ENCODE results near the gene STUM. TPM values are rescaled to one million over a fixed set of nuclear protein-coding genes. Genes with fewer than 3 reads are reported as not detected.
"Not testable (repeated sequence)": the region's sequence is repeated elsewhere in the genome, so short reads cannot be mapped to it uniquely, and the experiment has no call there.

STUM gene
- total and polyA plus RNA-seq, 2 experiments from 2014 or later, result 0.71 to 7.6 TPM

GRCh38 chr1:226590614-226591013 lies 42.0 kb downstream of the STUM start:
- Histone ChIP-seq H3K9me3 (ENCODE audit: low read depth) (no peaks in the 10 kb centered on the region), H3K4me1 (ENCODE audit: low read depth) (peaks cover 7% of the 10 kb centered on the region), H3K36me3 (no peaks in the 10 kb centered on the region), H3K4me3 (no peak overlapping the region), H3K27ac (no peak overlapping the region), H3K27me3 (no peaks in the 10 kb centered on the region)
- DNase-seq (ENCODE audit: low read depth in 1 of 2, low spot score in 1 of 2), result no peak
- TF ChIP-seq CTCF (IDR thresholded peaks at IDR 0.05; ENCODE audit: low read depth, low read length), result no peak

- no peak overlapping the region for H3K4me3 ChIP-seq
- no peaks in the 10 kb centered on the region for H3K27me3 ChIP-seq
- no peak overlapping the region for H3K27ac ChIP-seq
- H3K9me3 ChIP-seq (ENCODE audit: low read depth), result no peaks in the 10 kb centered on the region
- no peak for DNase-seq (ENCODE audit: low read depth in 1 of 2, low spot score in 1 of 2)
- no peak for TF ChIP-seq CTCF (IDR thresholded peaks at IDR 0.05; ENCODE audit: low read depth, low read length)
- H3K4me1 ChIP-seq (ENCODE audit: low read depth), result peaks cover 7% of the 10 kb centered on the region
- no peaks in the 10 kb centered on the region for H3K36me3 ChIP-seq
These were observed 45.0 kb downstream of the STUM start for GRCh38 chr1:226593541-226593940.

DNA sequence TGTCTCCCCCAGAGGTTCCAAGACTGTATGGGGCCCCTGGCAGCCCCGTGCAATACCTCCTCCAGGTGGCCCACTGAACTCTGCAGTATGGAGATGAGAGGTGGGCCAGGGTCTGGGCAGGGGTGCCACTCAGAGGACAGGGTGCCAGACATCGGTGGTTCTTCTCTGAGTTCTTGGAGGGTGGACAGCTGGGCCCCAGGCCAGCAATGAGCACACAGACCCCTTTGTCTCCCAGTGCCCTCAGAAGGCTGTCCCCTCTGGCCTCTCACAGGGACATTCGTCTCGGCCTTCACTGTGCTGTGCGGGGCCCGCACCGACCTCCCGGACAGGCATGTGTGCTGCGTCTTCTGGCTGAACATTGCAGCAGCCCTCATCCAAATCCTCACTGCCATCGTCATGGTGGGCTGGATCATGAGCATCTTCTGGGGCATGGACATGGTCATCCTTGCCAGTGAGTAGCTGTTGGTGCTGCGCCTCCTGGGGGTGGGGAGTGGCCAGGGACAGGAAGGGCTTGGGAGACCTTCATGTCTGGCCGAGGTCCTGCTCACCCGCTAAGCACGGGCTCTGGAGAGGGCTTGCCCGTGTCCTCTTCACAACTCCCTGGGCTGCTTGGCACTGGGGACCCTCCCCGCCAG lies 48.1 kb downstream of the STUM start:
- Histone ChIP-seq H3K4me3 (no peak overlapping the region), H3K36me3 (no peaks in the 10 kb centered on the region), H3K4me1 (ENCODE audit: low read depth) (no peaks in the 10 kb centered on the region), H3K27ac (no peak overlapping the region), H3K27me3 (no peaks in the 10 kb centered on the region), H3K9me3 (ENCODE audit: low read depth) (no peaks in the 10 kb centered on the region)
- DNase-seq (ENCODE audit: low read depth in 1 of 2, low spot score in 1 of 2), result no peak
- no peak for TF ChIP-seq CTCF (IDR thresholded peaks at IDR 0.05; ENCODE audit: low read depth, low read length)

- H3K36me3 ChIP-seq, result no peaks in the 10 kb centered on the region
- no peak for DNase-seq (ENCODE audit: low read depth in 1 of 2, low spot score in 1 of 2)
- no peak for TF ChIP-seq CTCF (IDR thresholded peaks at IDR 0.05; ENCODE audit: low read depth, low read length)
- H3K9me3 ChIP-seq (ENCODE audit: low read depth), result no peaks in the 10 kb centered on the region
- peaks cover 5% of the 10 kb centered on the region for H3K4me1 ChIP-seq (ENCODE audit: low read depth)
- no peak overlapping the region for H3K4me3 ChIP-seq
- no peaks in the 10 kb centered on the region for H3K27me3 ChIP-seq
- no peak overlapping the region for H3K27ac ChIP-seq
These were observed 49.3 kb downstream of the STUM start for GRCh38 chr1:226597616-226598454.

DNA sequence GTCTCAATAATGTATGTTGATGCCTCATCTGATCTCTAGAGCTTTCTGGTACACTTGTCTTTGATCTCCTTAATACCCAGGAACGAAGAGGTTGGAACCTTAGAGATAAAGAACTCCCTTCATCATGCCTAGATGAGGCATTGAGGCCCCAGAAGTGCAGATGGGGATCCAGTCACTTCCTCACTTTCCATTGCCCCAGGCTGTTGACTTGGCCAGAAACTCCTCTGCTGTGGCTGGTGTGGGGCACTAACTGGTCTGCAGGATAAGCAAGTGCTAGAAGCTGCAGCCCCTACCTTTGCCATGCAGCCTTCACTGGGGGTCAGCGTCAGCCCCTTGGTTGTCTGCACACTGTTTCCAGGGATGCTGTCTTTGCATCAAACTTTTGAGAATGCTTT lies 49.9 kb downstream of the STUM start:
- H3K36me3 ChIP-seq, result no peaks in the 10 kb centered on the region
- no peaks in the 10 kb centered on the region for H3K27me3 ChIP-seq
- H3K9me3 ChIP-seq (ENCODE audit: low read depth), result no peaks in the 10 kb centered on the region
- H3K4me1 ChIP-seq (ENCODE audit: low read depth), result peaks cover 9% of the 10 kb centered on the region
- no peak overlapping the region for H3K27ac ChIP-seq
- H3K4me3 ChIP-seq, result no peak overlapping the region
- DNase-seq (ENCODE audit: low read depth in 1 of 2, low spot score in 1 of 2), result no peak
- no peak for TF ChIP-seq CTCF (IDR thresholded peaks at IDR 0.05; ENCODE audit: low read depth, low read length)

GRCh38 chr1:226598955-226599354 lies 50.4 kb downstream of the STUM start:
- H3K27me3 ChIP-seq; DNase-seq (ENCODE audit: low read depth in 1 of 2, low spot score in 1 of 2); H3K36me3 ChIP-seq; H3K9me3 ChIP-seq (ENCODE audit: low read depth); H3K4me3 ChIP-seq; H3K27ac ChIP-seq: not testable (repeated sequence)
- peaks cover 14% of the 10 kb centered on the region for H3K4me1 ChIP-seq (ENCODE audit: low read depth)
